Ovary (tissue), 9 donors: ENCODE results near the gene COX7B. TPM values are rescaled to one million over a fixed set of nuclear protein-coding genes. Genes with fewer than 3 reads are reported as not detected.

Experiments used
- DNase-seq, 5 donors: peaks; one replicate each; pipeline ENCODE4 v3.0.0-alpha.2; 2019 to 2020
- H3K27ac ChIP-seq, 2 donors: fragments of 200-600 bp; one replicate each; pipeline versions ENCODE4 v1.5.1 to v1.8.0; 2019 to 2022
- H3K27me3 ChIP-seq: fragments of 200-600 bp; one replicate; pipeline ENCODE4 v1.8.0; 2022
- H3K36me3 ChIP-seq: fragments of 200-600 bp; sonication (generic); one replicate; pipeline ENCODE4 v1.5.1; 2019
- H3K4me1 ChIP-seq: one replicate; pipeline ENCODE4 v1.8.1; 2013; ENCODE audit warnings: mild to moderate bottlenecking, moderate library complexity; ENCODE audit not compliant: insufficient read depth
- H3K4me3 ChIP-seq: fragments of 200-600 bp; sonication (generic); one replicate; pipeline ENCODE4 v1.5.1; 2017
- H3K9me3 ChIP-seq, 2 donors: fragments of 200-600 bp in 1 of 2; sonication (generic) in 1 of 2; one replicate each; pipeline versions ENCODE4 v1.5.1 to v1.8.1; 2013 to 2019; ENCODE audit warnings: mild to moderate bottlenecking in 1 of 2, moderate library complexity in 1 of 2
- EP300 ChIP-seq: sonication (generic); formaldehyde crosslinking; IDR thresholded peaks from one replicate; pipeline ENCODE4 v1.6.1; 2017; ENCODE audit warnings: antibody characterized with exemption
- POLR2A ChIP-seq: fragments of 450-650 bp; IDR thresholded peaks from one replicate; pipeline ENCODE4 v1.6.1; 2017; ENCODE audit warnings: antibody characterized with exemption, mild to moderate bottlenecking, moderate library complexity
- WGBS, 3 donors: extraction: QIAGEN DNeasy Blood & Tissue Kit in 1 of 3; methylation state at CpG; one replicate each; pipeline versions ENCODE4 v1.1.5 to v1.1.7; 2013 to 2017; 5-methylcytosine and 5-hydroxymethylcytosine counted together
- intact Hi-C, 4 donors: fragments of 100-400 bp; cut with DNase I; formaldehyde crosslinking; loops; one replicate each; pipeline versions ENCODE4 v1.11.0 to v1.15.1; 2022 to 2023
- polyA plus RNA-seq, 2 donors: library from polyadenylated mRNA; stranded (reverse); fragments of 200-250 nt in 1 of 2; fragments of 350-450 nt in 1 of 2; fragmentation: Illumina TruSeq in 1 of 2; extraction: RNeasy Lipid Tissue Mini Kit (QIAGEN cat#74804) in 1 of 2; gene quantifications; one replicate each; pipeline ENCODE4 v1.2.3, GENCODE V29; 2013 to 2014
- small RNA-seq: library from RNA; depleted of rRNA; stranded (forward); fragments of <200 nt; gene quantifications from one replicate; pipeline ENCODE3, GENCODE V24; 2016
- total RNA-seq, 7 donors: library from RNA; depleted of rRNA in 2 of 7; stranded (reverse); fragments of >200 nt in 2 of 7; fragmentation: NEBNext Ultra II Directional in 3 of 7; extraction: Animal tissue kit (Norgen Biotek cat#: 25700) in 3 of 7; gene quantifications; one replicate each; pipeline versions ENCODE4 v1.1.0 to v1.2.4, GENCODE V29; 2016 to 2023
- TF ChIP-seq, protein P1 (sequence below), 3 donors: fragments of 450-650 bp in 2 of 3; fragments of 200-600 bp in 1 of 3; IDR thresholded peaks; one replicate each; pipeline versions ENCODE4 v1.5.1 to v1.8.0; 2016 to 2022; ENCODE audit warnings: antibody characterized with exemption in 3 of 3, mild to moderate bottlenecking in 1 of 3
- donor health status: DM: no; HTN: no; CAD: no; lungs with moderate emphysema.
- donor health status: DM: no; HTN: no; CAD: no.
- donor health status: Bipolar disorder and iron deficiency.
- donor health status: DM: yes; HTN: yes; CAD: no.
- donor health status: DM: no; HTN: no; CAD: no.
- donor health status: DM: yes; HTN: yes; CAD: no.

COX7B gene
- total and polyA plus RNA-seq, 9 donors: 99.4 to 301 (median 138) TPM

DNA sequence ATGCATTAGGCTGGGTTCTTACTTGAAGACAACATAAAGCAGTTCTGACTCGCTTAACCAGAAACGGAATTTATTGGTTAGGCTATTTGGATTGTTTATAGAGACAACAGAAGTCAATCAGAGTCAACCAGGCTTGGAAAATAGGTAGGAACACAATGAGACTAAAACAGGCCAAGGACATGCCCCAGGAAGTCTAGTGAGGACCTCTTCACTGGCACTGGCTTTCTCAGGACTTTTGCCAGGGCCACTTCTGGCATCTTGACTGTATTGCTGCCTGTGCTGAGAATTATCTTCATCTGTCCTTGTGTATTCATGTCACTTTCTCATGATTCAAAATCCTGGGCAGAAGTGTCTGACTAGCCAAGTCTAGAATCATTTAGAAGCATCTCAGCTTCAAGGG, 50.6 kb downstream of the COX7B start:
- TF ChIP-seq, protein P1, sequence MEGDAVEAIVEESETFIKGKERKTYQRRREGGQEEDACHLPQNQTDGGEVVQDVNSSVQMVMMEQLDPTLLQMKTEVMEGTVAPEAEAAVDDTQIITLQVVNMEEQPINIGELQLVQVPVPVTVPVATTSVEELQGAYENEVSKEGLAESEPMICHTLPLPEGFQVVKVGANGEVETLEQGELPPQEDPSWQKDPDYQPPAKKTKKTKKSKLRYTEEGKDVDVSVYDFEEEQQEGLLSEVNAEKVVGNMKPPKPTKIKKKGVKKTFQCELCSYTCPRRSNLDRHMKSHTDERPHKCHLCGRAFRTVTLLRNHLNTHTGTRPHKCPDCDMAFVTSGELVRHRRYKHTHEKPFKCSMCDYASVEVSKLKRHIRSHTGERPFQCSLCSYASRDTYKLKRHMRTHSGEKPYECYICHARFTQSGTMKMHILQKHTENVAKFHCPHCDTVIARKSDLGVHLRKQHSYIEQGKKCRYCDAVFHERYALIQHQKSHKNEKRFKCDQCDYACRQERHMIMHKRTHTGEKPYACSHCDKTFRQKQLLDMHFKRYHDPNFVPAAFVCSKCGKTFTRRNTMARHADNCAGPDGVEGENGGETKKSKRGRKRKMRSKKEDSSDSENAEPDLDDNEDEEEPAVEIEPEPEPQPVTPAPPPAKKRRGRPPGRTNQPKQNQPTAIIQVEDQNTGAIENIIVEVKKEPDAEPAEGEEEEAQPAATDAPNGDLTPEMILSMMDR (IDR thresholded peaks at IDR 0.05): no peak
- TF ChIP-seq POLR2A (no peak), EP300 (no peak)
- Histone ChIP-seq H3K9me3 (no peaks in the 10 kb centered on the region), H3K4me1 (no peaks in the 10 kb centered on the region), H3K36me3 (no peaks in the 10 kb centered on the region), H3K4me3 (no peak overlapping the region), H3K27ac (no peak overlapping the region), H3K27me3 (no peaks in the 10 kb centered on the region)
- 76 to 85% (median 77%) methylated on average over 2 of the region's 2 CpGs for WGBS, 3 donors
- no peak for DNase-seq
- intact Hi-C loops: no loop called here

DNA sequence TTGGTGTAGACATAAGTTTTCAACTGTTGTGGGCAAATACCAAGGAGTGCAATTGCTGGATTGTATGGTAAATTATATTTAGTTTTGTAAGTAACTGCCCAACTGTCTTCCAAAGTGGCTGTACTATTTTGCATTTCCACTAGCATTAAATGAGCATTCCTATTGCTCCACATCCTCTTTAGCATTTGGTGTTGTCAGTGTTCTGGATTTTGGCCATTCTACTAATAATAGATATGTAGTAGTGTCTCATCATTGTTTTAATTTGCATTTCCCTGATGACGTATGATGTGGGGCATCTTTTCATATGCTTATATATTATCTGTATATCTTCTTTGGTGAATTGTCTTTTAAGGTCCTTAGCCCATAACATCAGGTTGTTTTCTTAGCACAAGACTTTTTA, 52.9 kb downstream of the COX7B start:
- no peak for DNase-seq
- Histone ChIP-seq H3K4me3 (no peak overlapping the region), H3K9me3 (no peaks in the 10 kb centered on the region), H3K27me3 (no peaks in the 10 kb centered on the region), H3K27ac (no peak overlapping the region), H3K36me3 (no peaks in the 10 kb centered on the region), H3K4me1 (no peaks in the 10 kb centered on the region)
- intact Hi-C loops: no loop called here
- TF ChIP-seq EP300 (no peak), POLR2A (no peak)
- TF ChIP-seq, protein P1 (IDR thresholded peaks at IDR 0.05): no peak
- 61 to 73% (median 64%) methylated on average over 1 of the region's 1 CpG for WGBS, 3 donors

DNA sequence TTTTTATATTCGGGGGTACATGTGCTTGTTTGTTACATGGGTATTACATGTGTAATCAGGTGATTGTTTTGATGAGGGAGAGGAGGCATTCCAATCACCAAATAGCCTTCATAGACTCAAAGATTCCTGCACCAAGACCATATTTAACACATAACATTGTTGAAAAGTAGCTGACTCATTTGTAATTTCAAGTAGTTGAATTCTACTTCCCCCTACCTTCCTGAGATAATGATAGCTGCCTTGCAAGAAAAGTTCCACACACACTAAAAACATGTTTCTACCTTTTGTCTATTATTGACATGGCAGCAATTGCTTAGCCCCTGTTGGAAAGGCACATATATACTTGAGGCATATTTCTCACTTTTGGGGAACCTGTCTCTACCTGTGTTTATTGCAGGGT, 54.0 kb downstream of the COX7B start:
- no peak for TF ChIP-seq EP300
- TF ChIP-seq POLR2A: no peak
- TF ChIP-seq, protein P1 (IDR thresholded peaks at IDR 0.05): no peak
- Histone ChIP-seq H3K27ac (no peak overlapping the region), H3K4me1 (no peaks in the 10 kb centered on the region), H3K27me3 (no peaks in the 10 kb centered on the region), H3K36me3 (no peaks in the 10 kb centered on the region), H3K4me3 (no peak overlapping the region), H3K9me3 (no peaks in the 10 kb centered on the region)
- intact Hi-C loops: no loop called here
- DNase-seq: no peak
- WGBS, 3 donors: 39 to 59% (median 57%) methylated on average over 1 of the region's 1 CpG

DNA sequence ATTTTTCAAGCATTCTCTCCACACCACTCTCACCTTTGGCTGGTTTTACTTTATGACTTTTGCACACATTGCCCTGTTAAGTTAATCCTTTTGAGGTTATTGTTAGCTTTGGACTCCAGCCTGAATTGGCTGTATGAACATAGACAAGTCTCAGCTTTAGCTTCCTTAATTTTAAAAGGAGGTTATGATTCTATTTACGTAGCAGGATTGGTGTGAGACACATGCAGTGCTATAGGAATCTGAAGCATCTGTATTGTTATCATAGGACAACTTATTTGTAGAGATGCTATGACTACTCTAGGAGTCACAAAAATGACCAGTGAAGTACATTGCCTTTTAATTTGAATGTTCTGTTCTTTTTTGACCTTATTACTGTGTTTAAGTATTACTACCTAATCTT, 54.4 kb downstream of the COX7B start:
- TF ChIP-seq, protein P1 (IDR thresholded peaks at IDR 0.05): no peak
- TF ChIP-seq POLR2A (no peak), EP300 (no peak)
- H3K36me3 ChIP-seq: no peaks in the 10 kb centered on the region
- H3K4me1 ChIP-seq: no peaks in the 10 kb centered on the region
- H3K4me3 ChIP-seq: no peak overlapping the region
- intact Hi-C loops: no loop called here
- DNase-seq: no peak
- H3K27ac ChIP-seq: no peak overlapping the region
- no peaks in the 10 kb centered on the region for H3K9me3 ChIP-seq
- 50 to 67% (median 56%) methylated on average over 1 of the region's 1 CpG for WGBS, 3 donors
- H3K27me3 ChIP-seq: no peaks in the 10 kb centered on the region

Small RNA genes within 50 kb of the gene (small RNA-seq; reads per million reads assigned to genes)
- not detected for gene RN7SL460P

Other genes with a start within 250 kb of the COX7B start
- 100 to 1,000 TPM in 3 of 7 donors, 10 to 100 TPM in 4; 81.9 to 123 (median 99.7) TPM for gene ATRX, start 113.3 kb upstream of the COX7B start, total RNA-seq
- gene ATRX, start 113.3 kb upstream of the COX7B start, polyA plus RNA-seq: 10 to 100 TPM; 21.8 to 32.1 TPM
- gene MAGT1, start 4.0 kb upstream of the COX7B start, total RNA-seq: 10 to 100 TPM; 37.7 to 60.8 (median 47.4) TPM
- 10 to 100 TPM; 24.4 to 49.9 TPM for gene MAGT1, start 4.0 kb upstream of the COX7B start, polyA plus RNA-seq
- 10 to 100 TPM in 6 of 7 donors, 1 to 10 TPM in 1; 8.2 to 11.2 (median 10.3) TPM for gene ATP7A, start 11.2 kb downstream of the COX7B start, total RNA-seq
- gene ATP7A, start 11.2 kb downstream of the COX7B start, polyA plus RNA-seq: 1 to 10 TPM; 2.3 to 5.1 TPM
- gene PGAM4, start 70.2 kb downstream of the COX7B start, total RNA-seq: 1 to 10 TPM in 1 of 7 donors, not detected in 6; 1.7 TPM
- gene PGAM4, start 70.2 kb downstream of the COX7B start, polyA plus RNA-seq: not detected
- gene PGK1, start 204.8 kb downstream of the COX7B start, total RNA-seq: 100 to 1,000 TPM in 6 of 7 donors, 10 to 100 TPM in 1; 73.6 to 216 (median 132) TPM
- 100 to 1,000 TPM in 1 of 2 donors, 10 to 100 TPM in 1; 72.5 to 251 TPM for gene PGK1, start 204.8 kb downstream of the COX7B start, polyA plus RNA-seq
- 10 to 100 TPM; 15.0 to 26.9 (median 18.3) TPM for gene TAF9B, start 240.2 kb downstream of the COX7B start, total RNA-seq
- gene TAF9B, start 240.2 kb downstream of the COX7B start, polyA plus RNA-seq: 10 to 100 TPM; 14.3 to 22.9 TPM